Fibroblast of gingiva (primary cell): ENCODE measurements around the gene SP1.
"Not testable (repeated sequence)": the region's sequence is repeated elsewhere in the genome, so short reads cannot be mapped to it uniquely, and the experiment has no call there.

ENCODE experiments used
- DNase-seq: peaks from one replicate; pipeline ENCODE4 v3.0.0-alpha.2; 2011; ENCODE audit warnings: low read depth

Gene SP1

DNA sequence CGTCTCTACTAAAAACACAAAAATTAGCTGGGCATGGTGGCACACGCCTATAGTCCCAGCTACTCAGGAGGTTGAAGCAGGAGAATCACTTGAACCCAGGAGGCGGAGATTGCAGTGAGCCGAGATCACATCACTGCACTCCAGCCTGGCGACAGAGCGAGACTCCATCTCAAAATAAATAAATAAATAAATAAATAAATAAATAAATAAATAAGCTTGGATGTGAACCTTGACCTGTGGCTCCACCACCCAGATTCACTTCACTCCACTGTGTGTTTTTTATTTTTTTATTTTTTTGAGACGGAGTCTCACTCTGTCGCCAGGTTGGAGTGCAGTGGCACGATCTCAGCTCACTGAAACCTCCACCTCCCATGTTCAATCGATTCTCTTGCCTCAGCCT is 18.3 kb upstream of the SP1 start:
- DNase-seq: not testable (repeated sequence)

DNA sequence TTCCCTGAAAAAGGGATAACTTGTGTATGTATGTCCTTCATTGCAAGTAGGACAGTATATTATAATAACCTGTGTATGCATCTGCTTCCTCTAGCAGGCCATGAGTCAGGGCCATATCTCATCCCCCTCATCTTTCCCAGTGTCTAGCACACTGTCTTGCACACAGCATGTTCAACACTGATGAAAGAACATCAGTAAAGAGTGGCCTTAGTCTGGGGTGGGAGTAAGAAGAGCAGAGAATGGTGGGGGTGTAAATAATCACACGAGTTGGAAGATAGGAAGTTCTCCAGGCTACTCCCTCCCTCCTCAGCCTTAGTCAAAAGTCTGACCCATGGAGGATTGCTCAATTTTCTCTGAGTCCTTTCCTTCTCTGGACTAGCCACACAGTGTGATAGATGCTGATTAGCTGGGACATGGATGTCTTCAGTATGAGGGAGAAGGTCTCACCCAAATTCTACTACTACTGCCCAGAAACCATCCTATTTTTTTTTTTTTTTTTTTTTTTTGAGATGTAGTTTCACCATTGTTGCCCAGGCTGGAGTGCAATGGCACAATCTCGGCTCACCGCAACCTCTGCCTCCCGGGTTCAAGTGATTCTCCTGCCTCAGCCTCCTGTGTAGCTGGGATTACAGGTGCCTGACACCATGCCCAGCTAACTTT is 14.6 kb upstream of the SP1 start:
- DNase-seq: no peak

DNA sequence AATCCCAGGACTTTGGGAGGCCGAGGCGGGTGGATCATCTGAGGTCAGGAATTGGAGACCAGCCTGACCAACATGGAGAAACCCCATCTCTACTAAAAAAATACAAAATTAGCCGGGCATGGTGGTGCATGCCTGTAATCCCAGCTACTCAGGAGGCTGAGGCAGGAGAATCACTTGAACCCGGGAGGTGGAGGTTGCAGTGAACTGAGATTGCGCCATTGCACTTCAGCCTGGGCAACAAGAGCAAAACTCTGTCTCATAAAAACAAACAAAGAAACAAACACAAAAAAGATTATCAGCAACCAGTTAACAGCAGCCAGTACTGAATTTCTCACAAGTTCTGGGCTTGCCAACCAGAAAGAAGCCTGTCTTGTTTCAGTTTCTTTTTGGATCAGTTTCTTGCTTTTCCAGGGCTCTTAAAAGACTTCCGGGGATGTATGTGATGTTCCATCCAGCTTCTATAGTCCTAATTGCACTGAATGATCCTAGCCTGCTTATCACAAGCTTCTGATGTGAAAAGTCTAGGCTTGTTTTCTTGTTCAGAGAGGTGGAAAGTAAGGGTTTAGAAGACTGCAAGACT is 6.3 kb upstream of the SP1 start:
- DNase-seq: peak; percentile 27

DNA sequence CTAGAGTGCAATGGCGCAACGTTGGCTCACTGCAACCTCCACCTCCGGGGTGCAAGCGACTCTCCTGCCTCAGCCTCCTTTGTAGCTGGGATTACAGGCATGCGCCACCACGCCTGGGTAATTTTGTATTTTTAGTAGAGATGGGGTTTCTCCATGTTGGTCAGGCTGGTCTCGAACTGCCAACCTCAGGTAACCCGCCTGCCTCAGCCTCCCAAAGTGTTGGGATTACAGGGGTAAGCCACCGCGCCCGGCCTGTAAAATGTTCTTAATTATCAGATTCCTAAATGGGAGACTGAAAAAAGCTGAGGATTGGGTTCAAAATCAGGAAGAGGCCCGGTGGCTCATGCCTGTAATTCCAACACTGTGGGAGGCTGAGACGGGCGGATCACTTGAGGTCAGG is 5.7 kb upstream of the SP1 start:
- not testable (repeated sequence) for DNase-seq

DNA sequence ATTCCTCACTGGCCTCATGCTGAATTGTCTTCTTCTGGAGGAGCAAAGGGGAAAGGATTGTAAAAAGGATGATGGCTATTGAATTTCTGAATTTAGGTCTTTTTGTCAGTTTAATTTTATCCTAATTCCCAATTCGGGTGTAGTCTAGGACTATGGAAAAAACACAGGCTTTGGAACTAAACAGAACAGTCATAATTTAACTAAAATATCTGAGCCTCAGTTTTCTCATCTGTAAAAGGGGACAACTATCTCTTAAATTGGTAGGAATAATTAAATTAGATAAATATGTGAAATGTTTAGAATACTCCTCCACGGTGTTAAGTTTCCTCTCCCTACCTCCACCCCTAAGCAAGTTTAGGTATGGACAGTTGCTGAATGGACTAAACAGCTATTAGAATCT is 3.2 kb upstream of the SP1 start:
- DNase-seq: no peak

DNA sequence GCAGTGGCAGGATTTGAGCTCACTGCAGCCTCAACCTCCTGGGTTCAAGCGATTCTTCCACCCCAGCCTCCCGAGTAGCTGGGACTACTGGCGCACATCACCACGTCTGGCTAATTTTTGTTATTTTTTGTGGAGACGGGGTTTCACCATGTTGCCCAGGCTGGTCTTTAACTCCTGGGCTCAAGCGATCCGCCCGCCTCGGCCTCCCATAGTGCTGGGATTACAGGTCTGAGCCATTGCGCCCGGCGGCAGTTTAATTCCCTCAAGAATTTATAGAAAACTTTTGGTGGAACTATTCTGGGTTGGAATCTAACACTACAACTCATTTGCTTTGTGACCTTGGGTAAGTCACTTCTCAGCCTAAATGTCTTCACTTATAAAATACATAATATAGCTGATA is 1.8 kb upstream of the SP1 start:
- no peak for DNase-seq

DNA sequence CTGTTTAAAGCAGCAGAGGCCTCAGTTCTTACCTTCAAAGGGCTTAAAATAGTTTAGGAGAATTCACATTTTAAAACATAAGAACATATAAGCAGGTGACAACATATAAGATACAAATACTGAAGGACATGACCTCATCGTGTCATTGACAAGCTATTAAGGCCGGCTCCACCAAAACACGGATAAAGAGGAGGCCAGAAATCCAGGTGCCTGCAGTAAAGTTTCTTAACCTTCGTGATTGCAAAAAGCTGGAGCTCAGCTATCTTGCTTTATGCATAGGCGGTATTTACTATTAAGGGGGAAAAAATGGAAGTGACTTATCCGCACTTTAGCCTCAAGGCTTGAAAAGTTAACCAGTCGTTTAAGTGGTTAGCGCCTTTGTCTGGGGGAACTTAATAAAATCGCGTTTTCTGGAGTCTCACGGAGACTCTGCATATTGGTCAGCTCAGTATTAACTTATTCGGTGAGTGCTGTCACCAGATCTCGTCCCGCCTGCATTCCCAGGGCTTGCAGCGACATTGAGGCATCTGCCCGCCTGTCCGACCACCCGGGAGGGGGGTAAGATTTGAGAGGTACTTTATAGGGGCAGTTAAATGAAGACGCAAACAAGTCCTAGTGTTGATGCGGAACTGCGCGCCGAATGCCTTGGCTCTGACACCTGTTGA is 1.1 kb upstream of the SP1 start:
- no peak for DNase-seq

DNA sequence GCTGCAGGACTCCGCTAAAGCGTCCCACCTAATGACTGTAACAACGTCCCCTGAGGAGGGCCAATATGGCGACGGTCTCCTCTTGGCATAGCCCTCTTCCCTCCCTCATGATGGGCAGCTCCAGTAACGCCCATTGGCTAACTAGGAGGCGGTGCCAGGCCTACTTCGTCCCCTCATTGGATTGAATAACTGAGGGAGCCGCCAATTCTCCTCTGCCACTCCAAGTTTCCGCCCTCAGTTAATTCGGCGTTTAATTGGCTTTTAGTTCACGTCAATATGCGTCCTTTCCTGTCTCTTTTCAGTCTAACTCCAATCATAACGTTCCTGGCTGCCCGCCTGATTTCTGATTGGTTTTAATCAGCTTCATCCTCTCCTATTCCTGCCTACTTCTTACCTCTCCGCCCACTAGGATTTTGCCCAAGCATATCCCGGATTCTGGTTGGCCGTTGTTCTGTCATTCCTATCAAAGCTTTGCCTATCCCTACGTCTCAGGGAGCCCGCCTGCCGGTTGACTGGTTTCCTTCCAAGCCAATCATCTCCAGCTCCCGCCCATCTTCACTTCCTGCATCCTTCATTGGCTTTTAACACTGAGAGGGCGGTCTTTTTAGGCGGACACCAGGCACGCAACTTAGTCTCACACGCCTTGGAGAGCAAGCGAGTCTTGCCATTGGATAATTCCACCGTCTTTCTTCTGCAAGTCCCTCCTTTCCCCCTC is 430 bp upstream of the SP1 start:
- peak; percentile 100 for DNase-seq

DNA sequence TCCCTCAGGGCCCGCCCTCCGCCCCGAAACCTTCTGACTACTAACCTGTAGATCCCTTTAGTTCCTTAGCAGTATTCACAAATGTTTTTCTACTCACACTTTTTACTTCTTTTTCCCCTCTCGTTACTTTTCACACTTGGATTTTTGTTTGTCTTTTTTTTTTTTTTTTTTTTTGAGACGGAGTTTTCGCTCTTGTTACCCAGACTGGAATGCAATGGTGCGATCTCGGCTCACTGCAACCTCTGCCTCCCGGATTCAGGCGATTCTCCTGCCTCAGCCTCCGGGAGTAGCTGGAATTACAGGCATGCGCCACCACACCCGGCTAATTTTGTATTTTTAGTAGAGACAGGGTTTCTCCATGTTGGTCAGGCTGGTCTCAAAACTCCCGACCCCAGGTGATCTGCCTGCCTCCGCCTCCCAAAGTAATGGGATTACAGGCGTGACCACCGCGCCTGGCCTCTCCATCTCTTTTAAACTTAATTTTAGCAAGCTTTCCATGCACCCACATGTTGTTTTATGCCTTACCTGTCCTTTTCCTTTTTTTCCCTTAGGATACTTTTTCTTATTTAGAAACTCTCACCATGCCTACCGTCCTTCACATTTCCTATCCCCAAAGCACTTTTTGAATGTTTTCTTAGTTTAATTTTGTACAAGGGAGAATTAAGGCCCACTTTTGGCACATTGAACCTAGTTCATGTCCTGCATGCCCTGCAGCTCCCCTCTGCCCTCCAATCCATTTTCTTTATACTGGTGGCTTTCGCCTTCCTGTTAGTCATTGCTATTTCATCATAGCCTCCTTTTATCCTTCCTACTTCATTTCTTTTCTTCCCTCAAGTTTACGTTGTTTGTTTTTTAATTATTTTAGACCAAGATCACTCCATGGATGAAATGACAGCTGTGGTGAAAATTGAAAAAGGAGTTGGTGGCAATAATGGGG is 1.1 kb downstream of the SP1 start:
- DNase-seq: peak; percentile 53

DNA sequence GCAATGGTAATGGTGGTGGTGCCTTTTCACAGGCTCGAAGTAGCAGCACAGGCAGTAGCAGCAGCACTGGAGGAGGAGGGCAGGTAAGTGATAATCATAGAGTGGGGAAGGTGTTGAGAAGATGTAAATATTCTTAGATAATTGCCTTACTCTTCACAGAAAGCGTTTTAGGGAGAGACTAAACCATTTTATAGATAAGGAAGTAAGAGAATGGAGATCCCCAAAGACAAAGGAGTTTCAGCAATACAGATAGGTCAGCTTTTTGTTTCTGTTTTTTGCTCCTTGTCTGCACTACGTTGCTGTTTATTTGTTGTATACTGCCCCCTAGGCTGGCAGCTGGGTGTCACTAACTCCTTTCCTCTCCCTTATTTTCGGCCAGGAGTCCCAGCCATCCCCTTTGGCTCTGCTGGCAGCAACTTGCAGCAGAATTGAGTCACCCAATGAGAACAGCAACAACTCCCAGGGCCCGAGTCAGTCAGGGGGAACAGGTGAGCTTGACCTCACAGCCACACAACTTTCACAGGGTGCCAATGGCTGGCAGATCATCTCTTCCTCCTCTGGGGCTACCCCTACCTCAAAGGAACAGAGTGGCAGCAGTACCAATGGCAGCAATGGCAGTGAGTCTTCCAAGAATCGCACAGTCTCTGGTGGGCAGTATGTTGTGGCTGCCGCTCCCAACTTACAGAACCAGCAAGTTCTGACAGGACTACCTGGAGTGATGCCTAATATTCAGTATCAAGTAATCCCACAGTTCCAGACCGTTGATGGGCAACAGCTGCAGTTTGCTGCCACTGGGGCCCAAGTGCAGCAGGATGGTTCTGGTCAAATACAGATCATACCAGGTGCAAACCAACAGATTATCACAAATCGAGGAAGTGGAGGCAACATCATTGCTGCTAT is 2.0 kb downstream of the SP1 start:
- peak; percentile 82 for DNase-seq

DNA sequence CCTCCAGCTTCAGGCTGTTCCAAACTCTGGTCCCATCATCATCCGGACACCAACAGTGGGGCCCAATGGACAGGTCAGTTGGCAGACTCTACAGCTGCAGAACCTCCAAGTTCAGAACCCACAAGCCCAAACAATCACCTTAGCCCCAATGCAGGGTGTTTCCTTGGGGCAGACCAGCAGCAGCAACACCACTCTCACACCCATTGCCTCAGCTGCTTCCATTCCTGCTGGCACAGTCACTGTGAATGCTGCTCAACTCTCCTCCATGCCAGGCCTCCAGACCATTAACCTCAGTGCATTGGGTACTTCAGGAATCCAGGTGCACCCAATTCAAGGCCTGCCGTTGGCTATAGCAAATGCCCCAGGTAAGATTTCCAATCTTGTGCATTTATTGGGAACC is 3.3 kb downstream of the SP1 start:
- DNase-seq: no peak

DNA sequence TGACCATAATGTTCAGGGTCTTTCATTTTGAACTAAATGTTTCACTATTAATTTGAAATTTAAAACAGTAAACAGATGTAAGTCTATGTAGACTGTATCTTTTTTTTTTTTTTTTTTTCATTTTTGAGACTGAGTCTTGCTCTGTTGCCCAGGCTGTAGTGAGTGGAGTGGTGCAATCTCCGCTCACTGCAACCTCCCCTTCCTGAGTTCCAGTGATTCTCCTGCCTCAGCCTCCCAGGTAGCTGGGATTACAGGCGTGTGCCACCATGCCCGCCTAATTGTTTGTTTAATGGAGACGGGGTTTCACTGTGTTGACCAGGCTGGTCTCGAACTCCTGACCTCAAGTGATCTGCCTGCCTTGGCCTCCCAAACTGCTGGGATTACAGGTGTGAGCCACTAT is 6.4 kb downstream of the SP1 start:
- DNase-seq: not testable (repeated sequence)

DNA sequence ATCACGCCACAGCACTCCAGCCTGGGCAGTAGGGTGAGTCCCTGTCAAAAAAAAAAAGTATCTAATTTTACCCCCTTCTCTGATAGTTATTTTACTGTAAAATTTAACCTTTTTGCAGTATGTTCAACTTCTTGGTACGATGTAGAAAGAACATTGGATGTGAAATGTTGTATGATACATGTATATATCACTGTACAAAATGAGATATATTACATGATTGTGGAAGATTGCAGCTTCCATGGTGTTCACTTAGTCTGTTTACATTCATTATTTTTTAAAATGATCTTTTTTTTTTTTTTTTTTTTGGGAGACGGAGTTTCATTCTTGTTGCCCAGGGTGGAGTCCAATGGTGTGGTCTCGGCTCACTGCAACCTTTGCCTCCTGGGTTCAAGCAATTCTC is 9.0 kb downstream of the SP1 start:
- no peak for DNase-seq

DNA sequence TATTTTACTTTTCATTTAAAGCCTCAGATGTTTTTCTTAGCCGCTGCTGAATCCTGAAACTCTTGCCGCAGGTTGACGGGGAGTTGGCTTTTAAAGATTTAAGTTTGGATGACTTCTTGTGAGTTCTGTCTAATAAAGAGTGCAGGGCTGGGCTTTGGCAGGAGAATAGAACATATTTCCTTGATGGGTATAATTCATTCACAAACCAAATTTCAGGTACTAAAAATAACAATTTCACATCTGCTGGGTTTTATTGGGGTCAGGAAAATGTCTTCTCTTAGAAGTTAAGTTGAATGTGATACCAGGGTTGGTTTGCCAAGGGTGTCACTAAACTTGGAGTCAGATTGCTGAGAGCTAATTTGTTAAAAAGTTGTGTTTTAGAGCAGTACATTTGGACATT is 9.7 kb downstream of the SP1 start:
- DNase-seq: no peak

DNA sequence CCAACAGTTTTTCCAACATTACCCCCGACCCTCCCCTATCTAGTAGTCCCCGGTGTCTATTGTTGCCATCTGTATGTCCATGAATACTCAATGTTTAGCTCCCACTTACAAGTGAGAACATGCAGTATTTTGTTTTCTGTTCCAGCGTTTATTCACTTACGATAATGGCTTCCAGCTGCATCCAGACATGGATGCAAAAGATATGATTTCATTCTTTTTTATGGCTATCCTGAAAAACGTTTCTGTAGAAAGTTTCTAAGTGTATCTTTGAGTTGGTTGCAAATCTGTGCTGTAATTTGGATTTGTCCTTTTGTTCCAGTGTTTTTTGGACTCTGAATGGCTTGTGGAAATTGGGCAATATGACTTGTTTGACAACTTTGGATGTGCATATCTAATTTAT is 11.7 kb downstream of the SP1 start:
- DNase-seq: no peak

DNA sequence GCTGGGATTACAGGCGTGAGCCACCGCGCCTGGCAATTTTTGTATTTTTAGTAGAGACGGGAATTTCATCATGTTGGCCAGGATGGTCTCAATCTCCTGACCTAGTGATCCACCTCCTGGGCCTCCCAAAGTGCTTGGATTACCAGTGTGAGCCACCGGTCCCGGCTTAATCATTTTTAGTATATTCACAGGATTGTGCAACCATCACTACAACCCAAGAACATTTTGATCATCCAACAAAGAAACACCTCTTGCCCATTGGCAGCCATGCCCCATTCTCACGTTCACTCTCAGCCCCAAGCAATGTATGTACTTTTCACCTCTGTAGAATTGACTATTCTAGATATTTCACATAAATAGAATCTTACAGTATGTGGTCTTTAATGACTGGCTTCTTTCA is 19.9 kb downstream of the SP1 start:
- no peak for DNase-seq

DNA sequence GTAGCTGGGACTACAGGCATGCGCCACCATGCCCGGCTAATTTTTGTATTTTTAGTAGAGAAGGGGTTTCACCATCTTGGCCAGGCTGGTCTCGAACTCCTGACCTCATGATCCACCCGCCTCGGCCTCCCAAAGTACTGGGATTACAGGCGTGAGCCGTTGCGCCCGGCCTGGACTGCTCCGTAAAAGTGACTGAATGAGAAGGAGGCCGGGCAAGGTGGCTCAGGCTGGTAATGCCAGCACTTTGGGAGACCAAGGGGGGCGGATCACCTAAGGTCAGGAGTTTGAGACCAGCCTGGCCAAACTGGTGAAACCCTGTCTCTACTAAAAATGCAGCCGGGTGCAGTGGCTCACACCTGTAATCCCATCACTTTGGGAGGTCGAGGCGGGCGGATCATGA is 22.4 kb downstream of the SP1 start:
- not testable (repeated sequence) for DNase-seq

DNA sequence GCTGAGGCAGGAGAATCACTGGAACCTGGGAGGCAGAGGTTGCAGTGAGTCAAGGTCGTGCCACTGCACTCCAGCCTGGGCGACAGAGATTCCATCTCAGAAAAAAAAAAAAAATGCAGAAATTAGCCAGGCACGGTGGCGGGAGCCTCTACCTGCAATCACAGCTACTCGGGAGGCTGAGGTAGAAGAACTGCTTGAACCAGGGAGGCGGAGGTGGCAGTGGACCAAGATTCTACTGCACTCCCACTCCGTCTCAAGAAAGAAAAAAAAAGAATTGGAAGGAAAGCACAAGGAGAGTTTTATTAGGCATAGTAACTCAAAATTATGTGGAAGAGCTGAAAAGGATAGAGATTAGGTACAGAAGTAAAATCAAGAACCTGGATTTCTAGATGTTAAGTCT is 22.9 kb downstream of the SP1 start:
- no peak for DNase-seq

DNA sequence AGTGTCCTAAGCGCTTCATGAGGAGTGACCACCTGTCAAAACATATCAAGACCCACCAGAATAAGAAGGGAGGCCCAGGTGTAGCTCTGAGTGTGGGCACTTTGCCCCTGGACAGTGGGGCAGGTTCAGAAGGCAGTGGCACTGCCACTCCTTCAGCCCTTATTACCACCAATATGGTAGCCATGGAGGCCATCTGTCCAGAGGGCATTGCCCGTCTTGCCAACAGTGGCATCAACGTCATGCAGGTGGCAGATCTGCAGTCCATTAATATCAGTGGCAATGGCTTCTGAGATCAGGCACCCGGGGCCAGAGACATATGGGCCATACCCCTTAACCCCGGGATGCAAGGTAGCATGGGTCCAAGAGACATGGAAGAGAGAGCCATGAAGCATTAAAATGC is 31.0 kb downstream of the SP1 start:
- DNase-seq: no peak

DNA sequence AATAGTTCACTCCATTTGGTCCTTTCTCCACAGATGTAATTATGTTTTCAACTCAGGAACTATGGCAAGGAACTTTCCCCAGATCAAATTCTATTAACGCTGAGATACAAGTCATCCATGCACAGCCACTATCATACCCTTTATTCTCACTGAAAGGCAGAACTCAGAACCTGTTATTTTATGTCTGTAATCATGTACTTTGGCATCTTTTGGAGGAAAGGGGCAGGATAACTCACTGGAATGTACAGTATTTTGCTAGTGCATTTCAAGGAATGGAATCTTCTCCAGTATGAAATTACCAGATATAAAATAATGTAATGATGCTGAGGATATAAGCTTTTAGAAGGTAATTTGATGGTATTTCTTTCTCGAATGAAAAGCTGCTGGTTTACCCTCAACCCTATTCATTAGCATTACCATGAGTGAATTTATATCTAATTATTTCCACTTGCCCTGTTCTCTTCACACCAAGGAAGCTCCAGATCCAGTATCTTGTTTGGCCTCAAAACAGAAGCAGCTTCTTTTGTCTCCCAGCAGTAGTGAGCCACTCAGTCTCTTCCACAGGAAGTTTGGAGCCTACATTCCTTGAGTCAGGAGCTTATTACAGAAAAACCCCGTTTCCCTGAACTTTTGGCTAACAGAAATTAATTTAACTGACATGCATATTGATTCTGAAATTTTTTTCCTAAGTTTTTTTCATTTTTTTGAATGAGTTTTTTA is 33.7 kb downstream of the SP1 start:
- no peak for DNase-seq
